ENCODE data around the gene RFFL.

RFFL gene

DNA sequence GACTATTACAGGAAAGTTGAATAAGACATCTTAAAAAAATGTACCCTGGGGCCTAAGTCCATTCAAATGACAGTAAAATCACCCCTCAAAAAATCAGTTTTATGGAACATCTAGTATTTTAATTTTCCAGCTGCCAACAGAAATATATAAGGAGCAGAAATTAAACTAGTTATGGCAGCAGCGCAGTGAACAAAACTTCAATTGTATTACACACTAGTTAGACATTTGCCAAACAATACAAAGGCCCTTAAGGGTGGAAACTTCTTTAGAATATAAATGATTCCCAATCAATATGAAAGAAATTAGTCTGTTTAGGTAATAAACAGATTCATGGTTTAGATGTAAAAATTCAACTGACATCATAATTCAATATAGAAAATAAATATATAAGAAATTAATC is 18.1 kb upstream of the RFFL start:
- no peak for DNase-seq (ENCODE audit: low read depth)

- DNase-seq (ENCODE audit: low read depth): no peak
Measured at GRCh38 chr17:35080536-35080935, 17.0 kb upstream of the RFFL start.

DNA sequence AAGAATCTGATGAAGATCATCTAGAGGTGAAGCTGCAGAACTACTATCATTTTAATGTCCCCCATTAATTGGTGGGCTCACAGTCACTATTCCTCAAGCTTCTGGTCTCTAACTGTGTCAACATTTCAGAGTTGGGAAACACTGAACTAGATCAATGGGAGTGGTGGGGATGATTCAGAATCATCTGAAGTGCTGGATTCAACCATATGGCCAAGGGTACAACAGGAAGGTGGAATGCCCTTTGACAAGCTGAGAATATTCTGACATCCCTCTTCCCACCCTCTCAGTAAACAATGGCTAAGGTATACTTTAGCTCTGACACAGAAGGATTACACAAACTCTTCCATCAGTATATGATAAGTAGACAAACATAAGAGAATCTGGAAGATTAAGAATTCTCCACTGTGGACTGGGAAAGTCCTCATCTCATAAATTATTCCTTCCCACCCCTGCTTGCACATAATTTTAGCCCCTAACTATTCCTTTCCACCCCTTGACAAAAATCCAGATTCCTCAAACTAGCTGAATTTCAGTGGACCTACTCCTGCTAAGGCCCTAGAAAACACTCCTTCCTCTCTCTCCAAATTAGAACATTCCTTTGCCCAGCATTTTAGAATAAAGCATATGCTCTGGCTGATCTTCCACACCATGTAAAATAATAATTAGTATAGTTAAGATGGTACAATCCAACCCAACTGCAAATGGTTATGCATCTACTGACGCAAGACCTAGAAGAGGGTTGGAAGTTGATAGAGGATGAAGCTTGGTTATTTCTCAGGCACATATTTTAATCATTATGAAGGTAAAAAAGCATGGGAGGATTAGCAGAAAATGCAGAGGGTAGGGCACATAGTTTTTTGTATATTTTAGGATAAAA is 16.3 kb upstream of the RFFL start:
- no peak for DNase-seq (ENCODE audit: low read depth)

GRCh38 chr17:35076874-35077273 is 13.4 kb upstream of the RFFL start:
- DNase-seq (ENCODE audit: low read depth): no peak

GRCh38 chr17:35074711-35075707 is 11.5 kb upstream of the RFFL start:
- no peak for DNase-seq (ENCODE audit: low read depth)

DNA sequence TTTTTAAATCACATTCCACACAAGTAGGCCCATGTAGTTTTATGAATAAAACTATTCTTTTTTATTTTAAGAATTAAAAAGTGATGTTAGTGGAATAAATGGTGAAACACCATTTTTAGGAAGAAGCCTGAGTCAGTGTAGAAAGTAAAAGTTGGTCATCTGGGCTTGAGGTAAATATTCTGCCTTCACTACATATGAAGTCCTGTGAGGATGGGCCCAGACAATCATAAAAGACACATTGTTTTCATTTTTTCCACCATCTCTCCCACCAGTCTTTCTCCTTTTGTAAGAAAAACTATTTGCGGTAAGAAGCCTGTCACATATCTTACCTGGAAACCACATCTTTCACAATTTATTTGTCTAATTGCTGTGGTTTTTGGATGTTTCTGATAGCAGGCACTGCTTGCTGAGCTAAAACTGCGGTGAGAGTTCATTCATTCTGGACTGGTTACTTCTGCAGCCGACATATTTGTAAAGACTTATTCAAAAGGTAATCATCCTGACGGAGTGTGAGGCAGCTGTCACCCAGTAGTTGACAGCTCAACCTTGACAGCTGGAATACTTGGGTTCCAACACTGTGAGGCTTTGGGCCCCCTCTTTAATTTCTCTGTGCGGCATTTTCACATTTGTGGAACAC is 10.6 kb upstream of the RFFL start:
- DNase-seq (ENCODE audit: low read depth): no peak

GRCh38 chr17:35073183-35073790 is 9.8 kb upstream of the RFFL start:
- no peak for DNase-seq (ENCODE audit: low read depth)

GRCh38 chr17:35069311-35069710 is 5.8 kb upstream of the RFFL start:
- DNase-seq (ENCODE audit: low read depth): no peak

DNA sequence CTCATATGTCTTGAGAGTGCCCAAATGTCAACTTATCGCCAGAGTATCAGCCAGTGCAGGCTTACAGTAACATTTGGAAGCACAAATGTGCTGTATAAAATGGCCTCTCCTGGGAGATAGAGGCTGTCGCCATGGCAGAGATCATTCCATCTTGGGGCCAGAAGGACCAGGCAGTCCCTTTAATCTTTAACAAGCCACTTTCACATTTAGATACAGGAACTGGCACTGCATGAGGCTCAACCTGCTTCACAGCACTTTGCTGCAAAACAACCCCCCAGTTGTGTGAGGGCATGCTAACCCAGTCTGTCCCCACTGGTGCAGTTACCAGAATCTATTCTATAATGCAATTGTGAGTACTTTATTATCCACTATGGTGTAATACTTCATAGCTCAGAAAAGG is 4.7 kb upstream of the RFFL start:
- no peak for DNase-seq (ENCODE audit: low read depth)

DNA sequence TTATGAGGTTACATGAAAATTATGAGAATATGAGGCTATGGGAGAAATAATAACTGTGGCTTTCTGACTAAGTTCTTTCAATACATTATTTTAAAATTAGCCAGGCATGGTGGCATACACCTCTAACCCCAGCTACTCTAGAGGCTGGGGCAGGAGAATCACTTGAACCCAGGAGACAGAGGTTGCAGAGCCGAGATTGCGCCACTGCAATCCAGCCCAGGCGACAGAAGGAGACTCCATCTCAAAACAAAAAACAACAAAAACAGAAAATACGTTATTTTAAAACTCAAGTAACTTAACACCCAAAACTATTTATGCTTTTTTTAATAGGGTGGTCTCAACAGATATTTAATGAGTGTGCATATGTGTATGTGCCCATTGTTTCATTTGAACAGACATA is 2.4 kb upstream of the RFFL start:
- DNase-seq (ENCODE audit: low read depth): no peak

- DNase-seq (ENCODE audit: low read depth): no peak
Measured at GRCh38 chr17:35064516-35065215, 1.2 kb upstream of the RFFL start.

DNA sequence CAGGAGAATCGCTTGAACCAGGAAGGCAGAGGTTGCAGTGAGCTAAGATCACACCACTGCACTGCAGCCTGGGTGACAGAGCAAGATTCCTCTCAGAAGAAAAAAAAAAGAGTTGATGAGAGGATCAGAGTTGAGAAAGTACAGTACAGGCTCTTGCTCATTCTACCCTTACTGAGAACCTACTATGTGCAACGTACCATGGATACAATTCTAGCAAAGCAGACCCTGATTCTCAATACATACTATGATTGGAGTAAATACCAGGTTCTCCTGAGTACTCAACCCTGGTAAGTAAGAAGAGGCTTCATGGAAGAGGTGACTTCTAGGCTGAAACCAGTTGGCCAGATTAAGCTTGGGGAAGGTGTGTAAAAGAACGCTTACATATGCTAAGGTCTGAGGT is 1.2 kb downstream of the RFFL start:
- DNase-seq (ENCODE audit: low read depth): no peak

- no peak for DNase-seq (ENCODE audit: low read depth)
Measured at GRCh38 chr17:35057332-35057915, 6.1 kb downstream of the RFFL start.

- no peak for DNase-seq (ENCODE audit: low read depth)
Measured at GRCh38 chr17:35056013-35056412, 7.5 kb downstream of the RFFL start.

GRCh38 chr17:35053204-35053603 is 10.3 kb downstream of the RFFL start:
- DNase-seq (ENCODE audit: low read depth): no peak

- DNase-seq (ENCODE audit: low read depth): no peak
Measured at GRCh38 chr17:35052780-35053179, 10.7 kb downstream of the RFFL start.

DNA sequence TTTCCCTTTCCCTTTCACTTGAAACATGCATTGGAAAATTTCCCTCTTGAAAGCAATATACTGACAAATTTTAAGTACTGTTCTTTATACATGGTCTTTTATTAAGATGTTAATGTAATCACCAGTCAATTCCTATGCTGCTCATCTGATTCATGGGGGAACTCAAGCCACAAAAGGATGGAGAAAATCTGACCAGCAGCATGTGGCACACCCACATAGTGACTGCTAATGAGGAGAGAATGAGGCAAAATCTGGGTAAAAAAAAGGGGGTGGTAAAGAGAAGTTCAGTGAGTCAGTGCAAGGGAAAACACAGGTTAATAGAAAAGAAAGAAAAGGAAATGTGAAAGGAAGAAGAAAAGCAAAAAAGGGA is 11.3 kb downstream of the RFFL start:
- DNase-seq (ENCODE audit: low read depth): no peak

DNA sequence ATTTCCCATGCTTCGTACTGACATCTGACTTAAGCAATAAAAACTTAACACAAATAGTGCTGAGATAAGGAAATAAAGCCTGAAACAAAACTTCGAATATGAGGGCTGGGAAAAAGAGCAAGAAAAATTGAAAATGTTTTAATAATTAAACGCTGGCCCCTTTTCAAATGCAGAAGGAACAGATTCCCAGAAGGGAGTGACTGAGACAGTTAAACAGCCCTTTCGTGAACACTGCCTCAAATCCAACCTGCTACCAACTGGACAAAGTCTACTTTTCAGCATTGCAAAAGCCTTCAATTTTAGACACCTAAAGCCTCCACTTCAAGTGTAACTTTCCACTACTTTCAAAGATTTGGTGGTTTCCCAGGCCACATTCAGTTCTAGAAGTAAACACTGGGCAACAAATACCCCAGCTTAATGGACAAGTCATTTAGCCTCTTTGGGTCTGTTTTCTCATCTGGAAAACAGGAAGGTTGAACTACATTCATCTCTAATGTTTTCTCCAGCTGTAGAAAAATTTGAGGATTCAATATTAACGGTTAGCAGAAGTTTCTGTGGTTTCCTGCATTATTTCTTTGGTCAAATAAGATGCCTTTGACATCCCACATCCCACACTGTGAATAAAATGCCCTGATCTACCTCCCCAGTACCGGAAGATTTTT is 11.8 kb downstream of the RFFL start:
- no peak for DNase-seq (ENCODE audit: low read depth)

DNA sequence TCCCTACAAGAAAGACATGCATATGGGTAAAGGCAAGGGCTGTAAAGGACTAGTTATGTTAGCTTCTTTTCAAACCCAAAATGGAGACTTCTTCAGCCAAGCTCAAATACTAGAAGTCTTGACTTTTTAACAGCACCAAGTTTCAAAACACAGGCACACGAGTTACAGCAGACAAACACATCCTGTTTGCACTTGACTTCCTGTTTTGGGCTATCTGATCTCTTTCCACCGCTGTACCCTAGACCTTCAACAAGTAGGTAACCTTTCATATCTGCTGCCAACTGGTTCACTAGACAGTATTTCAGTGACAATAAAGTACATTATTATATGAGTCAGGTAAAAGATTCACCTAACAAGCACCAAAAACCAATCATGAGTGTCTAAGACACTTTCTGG is 12.3 kb downstream of the RFFL start:
- no peak for DNase-seq (ENCODE audit: low read depth)

DNA sequence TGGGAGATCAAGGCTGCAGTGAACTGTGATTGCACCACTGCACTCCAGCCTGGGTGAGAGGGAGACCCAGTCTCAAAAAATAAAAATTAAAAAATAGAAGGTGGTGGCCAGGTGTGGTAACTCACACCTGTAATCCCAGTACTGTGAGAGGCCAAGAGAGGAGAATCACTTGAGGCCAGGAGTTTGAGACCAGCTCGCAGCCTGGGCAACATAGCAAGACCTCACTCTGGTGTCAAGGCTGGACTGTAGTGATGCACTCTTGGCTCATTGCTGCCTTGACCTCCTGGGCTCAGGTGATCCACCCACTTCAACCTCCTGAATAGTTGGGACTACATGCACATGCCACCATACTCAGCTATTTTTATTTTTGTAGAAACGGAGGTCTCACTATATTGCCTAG is 13.3 kb downstream of the RFFL start:
- no peak for DNase-seq (ENCODE audit: low read depth)

Measured in stimulated activated CD8-positive, alpha-beta memory T cell treated with anti-CD3 and anti-CD28 coated beads, Interleukin-12 subunit alpha, Interleukin-12 subunit beta, amount 100 ng/mL, for 1 hour (primary cell).